ENCODE data around the gene GPHA2. TPM values are rescaled to one million over a fixed set of nuclear protein-coding genes. Genes with fewer than 3 reads are reported as not detected.

The GPHA2 gene
- polyA plus RNA-seq, 1 donor from 2014 or later: not detected

GRCh38 chr11:64967375-64967774 lies 31.7 kb upstream of the GPHA2 start:
- no peak overlapping the region for H3K27ac ChIP-seq (ENCODE audit: low read length)
- no peaks in the 10 kb centered on the region for H4K20me1 ChIP-seq (ENCODE audit: insufficient read depth)
- H2AFZ ChIP-seq (ENCODE audit: low read depth, low read length): no peak overlapping the region
- H3F3A ChIP-seq (ENCODE audit: insufficient read depth, low read length, poor library complexity, severe bottlenecking): no peaks in the 10 kb centered on the region
- no peak overlapping the region for H3K4me3 ChIP-seq (ENCODE audit: low read length)
- no peaks in the 10 kb centered on the region for H3K9me2 ChIP-seq (ENCODE audit: insufficient read depth, low read length)
- H3K9ac ChIP-seq (ENCODE audit: low read length): no peak overlapping the region
- H3K79me2 ChIP-seq (replicated peaks; ENCODE audit: insufficient read depth, low read length): no peaks in the 10 kb centered on the region
- no peak overlapping the region for H3K4me2 ChIP-seq (ENCODE audit: low read length)
- no peaks in the 10 kb centered on the region for H3K36me3 ChIP-seq (ENCODE audit: insufficient read depth, low read length)
- TF ChIP-seq SMC3 (conservative IDR thresholded peaks at IDR 0.05; ENCODE audit: poor library complexity): no peak
- no peak for TF ChIP-seq REST (IDR thresholded peaks at IDR 0.05; ENCODE audit: borderline replicate concordance)
- no peak for TF ChIP-seq TAF1 (IDR thresholded peaks at IDR 0.05; ENCODE audit: low read depth)
- H3K9me3 ChIP-seq (ENCODE audit: low read length): no peaks in the 10 kb centered on the region
- no peaks in the 10 kb centered on the region for H3K27me3 ChIP-seq (ENCODE audit: insufficient read depth, low read depth, low read length)

DNA sequence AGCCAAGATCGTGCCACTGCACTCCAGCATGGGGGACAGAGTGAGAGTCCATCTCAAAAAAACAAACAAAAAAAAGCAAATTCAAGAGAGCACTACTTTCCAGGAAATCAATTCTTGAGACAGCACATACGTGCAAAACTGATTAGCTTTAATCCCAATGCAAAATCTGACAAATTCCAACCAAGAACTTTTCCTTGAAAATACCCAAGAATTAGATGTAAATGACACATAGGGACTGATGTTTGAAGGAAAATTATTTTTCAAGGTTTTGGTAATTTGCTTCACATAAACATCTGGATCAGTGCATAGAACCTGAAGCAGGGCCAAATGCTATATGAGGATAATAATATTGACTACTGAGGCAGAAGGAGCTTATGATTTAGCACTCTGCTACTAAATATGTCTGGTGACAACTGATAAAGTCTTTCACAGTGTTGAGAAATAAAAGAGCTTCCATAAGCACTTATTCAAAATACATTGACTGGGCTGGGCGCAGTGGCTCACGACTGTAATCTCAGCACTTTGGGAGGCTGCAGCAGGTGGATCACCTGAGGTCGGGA lies 27.5 kb upstream of the GPHA2 start:
- no peaks in the 10 kb centered on the region for H3K79me2 ChIP-seq (replicated peaks; ENCODE audit: insufficient read depth, low read length)
- TF ChIP-seq MXI1 (conservative IDR thresholded peaks at IDR 0.05; ENCODE audit: poor library complexity, severe bottlenecking) (no peak), REST (IDR thresholded peaks at IDR 0.05; ENCODE audit: borderline replicate concordance) (no peak), EP300 (conservative IDR thresholded peaks at IDR 0.05; ENCODE audit: poor library complexity, severe bottlenecking) (no peak), EZH2 (IDR thresholded peaks at IDR 0.05; ENCODE audit: borderline replicate concordance, insufficient read depth, low read length, poor library complexity, severe bottlenecking) (no peak), POLR2AphosphoS5 (IDR thresholded peaks at IDR 0.05) (no peak), RAD21 (conservative IDR thresholded peaks at IDR 0.05) (no peak), CTCF (IDR thresholded peaks at IDR 0.05; ENCODE audit: poor library complexity, severe bottlenecking) (no peak), TAF1 (IDR thresholded peaks at IDR 0.05; ENCODE audit: low read depth) (no peak), SMC3 (conservative IDR thresholded peaks at IDR 0.05; ENCODE audit: poor library complexity) (no peak)
- no peak overlapping the region for H3K9ac ChIP-seq (ENCODE audit: low read length)
- no peaks in the 10 kb centered on the region for H4K20me1 ChIP-seq (ENCODE audit: insufficient read depth)
- no peak overlapping the region for H3K4me3 ChIP-seq (ENCODE audit: low read length)
- H3K27ac ChIP-seq (ENCODE audit: low read length): no peak overlapping the region
- no peaks in the 10 kb centered on the region for H3K9me3 ChIP-seq (ENCODE audit: low read length)
- H3K9me2 ChIP-seq (ENCODE audit: insufficient read depth, low read length): no peaks in the 10 kb centered on the region
- no peak overlapping the region for H2AFZ ChIP-seq (ENCODE audit: low read depth, low read length)
- H3K36me3 ChIP-seq (ENCODE audit: insufficient read depth, low read length): no peaks in the 10 kb centered on the region
- no peaks in the 10 kb centered on the region for H3K27me3 ChIP-seq (ENCODE audit: insufficient read depth, low read depth, low read length)
- H3F3A ChIP-seq (ENCODE audit: insufficient read depth, low read length, poor library complexity, severe bottlenecking): no peaks in the 10 kb centered on the region
- H3K4me2 ChIP-seq (ENCODE audit: low read length): no peak overlapping the region
